ENCODE measurements around the gene RPS6KB2.
A peak's percentile ranks its signal among the peaks of the same experiment; 100 is the strongest.

RPS6KB2 gene

GRCh38 chr11:67434395-67434881 lies 6.1 kb downstream of the RPS6KB2 start:
- peaks cover 82% of the 10 kb centered on the region for H3K36me3 ChIP-seq
- no peak overlapping the region for H3K4me3 ChIP-seq (ENCODE audit: low read depth, low read length)
- no peaks in the 10 kb centered on the region for H3K9me3 ChIP-seq (ENCODE audit: severe bottlenecking)
- no peak overlapping the region for H3K27ac ChIP-seq
- DNase-seq = no peak
- no peaks in the 10 kb centered on the region for H3K27me3 ChIP-seq (ENCODE audit: insufficient read depth, low read depth, severe bottlenecking)
- no peak for TF ChIP-seq CTCF (IDR thresholded peaks at IDR 0.05; ENCODE audit: low read depth, low read length)

DNA sequence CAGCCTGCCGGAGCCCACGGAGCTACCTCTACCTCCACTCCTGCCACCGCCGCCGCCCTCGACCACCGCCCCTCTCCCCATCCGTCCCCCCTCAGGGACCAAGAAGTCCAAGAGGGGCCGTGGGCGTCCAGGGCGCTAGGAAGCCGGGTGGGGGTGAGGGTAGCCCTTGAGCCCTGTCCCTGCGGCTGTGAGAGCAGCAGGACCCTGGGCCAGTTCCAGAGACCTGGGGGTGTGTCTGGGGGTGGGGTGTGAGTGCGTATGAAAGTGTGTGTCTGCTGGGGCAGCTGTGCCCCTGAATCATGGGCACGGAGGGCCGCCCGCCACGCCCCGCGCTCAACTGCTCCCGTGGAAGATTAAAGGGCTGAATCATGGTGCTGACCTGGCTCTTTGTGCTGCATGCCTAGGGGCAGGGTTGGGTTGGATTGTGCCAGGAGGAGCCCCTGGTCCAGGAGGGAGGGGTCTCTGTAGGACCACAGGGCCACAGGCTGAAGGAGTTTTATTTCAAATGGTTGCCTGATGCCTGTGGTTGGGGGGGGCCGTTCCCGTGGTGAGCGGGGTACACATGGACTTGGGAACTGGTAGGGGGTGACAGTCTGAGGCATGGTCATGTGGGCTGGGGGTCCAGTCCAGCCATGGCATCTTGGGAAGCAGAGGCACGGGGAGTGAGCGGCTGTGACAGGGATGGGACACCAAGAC lies 6.9 kb downstream of the RPS6KB2 start:
- TF ChIP-seq CTCF (IDR thresholded peaks at IDR 0.05; ENCODE audit: low read depth, low read length) = no peak
- peaks cover 82% of the 10 kb centered on the region for H3K36me3 ChIP-seq
- DNase-seq = no peak
- H3K4me3 ChIP-seq (ENCODE audit: low read depth, low read length) = no peak overlapping the region
- H3K27me3 ChIP-seq (ENCODE audit: insufficient read depth, low read depth, severe bottlenecking) = no peaks in the 10 kb centered on the region
- no peak overlapping the region for H3K27ac ChIP-seq
- no peaks in the 10 kb centered on the region for H3K9me3 ChIP-seq (ENCODE audit: severe bottlenecking)

DNA sequence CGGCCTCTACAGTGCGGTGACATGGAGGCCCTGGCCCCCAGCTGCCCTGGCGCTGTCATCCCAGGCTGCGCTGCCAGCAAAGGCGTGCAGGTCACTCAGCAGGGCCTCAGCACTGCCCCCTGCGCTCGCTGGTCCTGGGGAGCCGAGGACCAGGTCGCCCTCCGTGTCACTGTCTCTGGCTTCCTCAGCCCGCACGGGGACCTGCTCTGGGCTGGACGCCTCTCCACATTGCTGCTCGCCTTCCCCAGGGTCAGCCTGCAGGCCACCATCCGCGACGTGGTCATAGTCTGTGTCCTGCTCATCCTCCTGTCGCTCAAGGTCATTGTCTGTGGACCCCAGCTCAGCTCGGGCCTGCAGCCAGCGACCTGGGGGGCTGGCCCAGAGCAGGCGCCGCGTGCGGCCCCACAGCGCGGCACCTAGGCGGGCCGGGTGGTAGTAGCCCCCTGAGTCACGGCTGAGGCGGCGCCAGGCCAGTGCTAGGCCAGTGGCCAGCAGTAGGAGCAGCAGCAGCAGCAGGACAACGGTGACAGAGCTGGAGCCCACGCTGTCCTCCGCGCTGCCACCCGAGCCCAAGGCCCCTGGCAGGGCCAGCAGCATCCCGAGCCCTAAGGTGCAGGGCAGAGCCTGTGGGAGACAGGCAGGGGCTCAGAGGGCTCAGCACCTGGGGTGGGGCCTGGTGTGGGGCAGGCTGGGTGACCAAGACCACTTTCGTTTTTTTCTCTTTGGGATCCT lies 7.6 kb downstream of the RPS6KB2 start:
- no peak for TF ChIP-seq CTCF (IDR thresholded peaks at IDR 0.05; ENCODE audit: low read depth, low read length)
- Histone ChIP-seq H3K27ac (peak overlapping the region; percentile 25), H3K4me3 (ENCODE audit: low read depth, low read length) (no peak overlapping the region), H3K36me3 (peaks cover 82% of the 10 kb centered on the region), H3K27me3 (ENCODE audit: insufficient read depth, low read depth, severe bottlenecking) (no peaks in the 10 kb centered on the region), H3K9me3 (ENCODE audit: severe bottlenecking) (no peaks in the 10 kb centered on the region)
- no peak for DNase-seq

DNA sequence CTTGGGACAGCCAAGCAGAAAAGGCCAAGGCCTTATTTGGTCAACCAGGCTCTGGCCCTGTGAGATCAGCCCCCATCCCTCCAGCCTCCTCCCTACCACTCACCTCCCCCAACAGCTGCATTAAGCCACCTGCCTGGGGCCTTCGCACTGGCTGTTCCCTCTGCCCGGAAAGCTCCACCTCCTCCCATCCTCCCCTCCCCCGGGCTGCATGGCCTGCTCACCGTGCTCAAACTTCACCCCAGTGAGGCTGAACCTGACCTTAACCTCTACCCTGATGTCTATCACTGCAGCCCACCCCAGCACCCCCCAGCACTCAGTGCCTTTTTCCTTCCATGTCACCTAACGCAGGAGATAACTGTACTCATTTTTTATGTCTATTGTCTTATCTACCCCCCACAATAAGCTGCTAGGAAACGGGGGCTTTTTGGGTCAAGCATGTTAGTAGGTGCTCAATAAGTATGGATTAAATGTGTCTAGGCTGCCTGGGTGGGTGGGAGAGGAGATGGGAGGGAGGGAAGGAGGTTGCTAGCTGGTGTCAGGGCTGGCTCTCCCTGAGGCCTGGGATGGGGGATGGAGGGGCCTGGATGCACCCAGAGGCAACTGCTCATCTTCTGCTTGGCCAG lies 8.3 kb downstream of the RPS6KB2 start:
- Histone ChIP-seq H3K9me3 (ENCODE audit: severe bottlenecking) (no peaks in the 10 kb centered on the region), H3K36me3 (peaks cover 76% of the 10 kb centered on the region), H3K27me3 (ENCODE audit: insufficient read depth, low read depth, severe bottlenecking) (no peaks in the 10 kb centered on the region), H3K27ac (peak overlapping the region; percentile 25), H3K4me3 (ENCODE audit: low read depth, low read length) (no peak overlapping the region)
- peak; percentile 43 for DNase-seq
- TF ChIP-seq CTCF (IDR thresholded peaks at IDR 0.05; ENCODE audit: low read depth, low read length) = no peak

- peaks cover 69% of the 10 kb centered on the region for H3K36me3 ChIP-seq
- H3K27me3 ChIP-seq (ENCODE audit: insufficient read depth, low read depth, severe bottlenecking) = no peaks in the 10 kb centered on the region
- no peaks in the 10 kb centered on the region for H3K9me3 ChIP-seq (ENCODE audit: severe bottlenecking)
- H3K27ac ChIP-seq = peak within 1 kb of the TSS; percentile 25
- no peak for TF ChIP-seq CTCF (IDR thresholded peaks at IDR 0.05; ENCODE audit: low read depth, low read length)
- no peak within 1 kb of the TSS for H3K4me3 ChIP-seq (ENCODE audit: low read depth, low read length)
- no peak for DNase-seq
Observed at GRCh38 chr11:67437082-67437808, 9.0 kb downstream of the RPS6KB2 start, which contains the start of gene PTPRCAP. Gene PTPRCAP (minus strand): TSS chr11:67437682. CDS start chr11:67437619, 63 bp downstream.

Measured in WERI-Rb-1 (cell line).